ENCODE measurements around the gene COASY.

DNA sequence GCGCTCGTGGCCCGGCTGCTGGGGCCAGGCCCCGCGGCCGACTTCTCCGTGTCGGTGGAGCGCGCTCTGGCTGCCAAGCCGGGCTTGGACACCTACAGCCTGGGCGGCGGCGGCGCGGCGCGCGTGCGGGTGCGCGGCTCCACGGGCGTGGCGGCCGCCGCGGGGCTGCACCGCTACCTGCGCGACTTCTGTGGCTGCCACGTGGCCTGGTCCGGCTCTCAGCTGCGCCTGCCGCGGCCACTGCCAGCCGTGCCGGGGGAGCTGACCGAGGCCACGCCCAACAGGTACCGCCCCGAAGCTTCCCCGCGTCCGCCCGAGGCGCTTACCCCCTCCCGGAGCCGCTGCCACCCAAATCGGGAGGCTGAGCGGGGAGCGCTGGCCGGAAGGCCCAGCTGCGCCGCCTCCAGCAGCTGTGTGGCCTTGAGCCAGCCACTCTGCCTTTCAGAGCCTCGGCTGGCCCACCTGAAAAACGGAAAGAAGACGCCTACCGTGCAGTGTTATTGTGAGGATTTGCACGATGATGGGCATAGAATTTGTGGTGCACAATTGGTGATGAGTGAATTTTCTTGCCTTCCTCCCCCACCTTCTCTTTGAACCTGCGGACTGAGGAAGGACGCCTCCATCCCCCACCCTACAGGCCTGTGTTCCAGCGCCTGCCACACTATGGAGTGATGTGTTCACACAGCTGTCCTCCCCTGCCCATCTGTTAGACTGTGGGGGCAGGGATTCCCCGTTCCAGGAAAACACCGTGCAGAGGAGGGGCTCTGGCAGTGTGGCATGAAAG, 25.4 kb upstream of the COASY start:
- TF ChIP-seq, protein P1, sequence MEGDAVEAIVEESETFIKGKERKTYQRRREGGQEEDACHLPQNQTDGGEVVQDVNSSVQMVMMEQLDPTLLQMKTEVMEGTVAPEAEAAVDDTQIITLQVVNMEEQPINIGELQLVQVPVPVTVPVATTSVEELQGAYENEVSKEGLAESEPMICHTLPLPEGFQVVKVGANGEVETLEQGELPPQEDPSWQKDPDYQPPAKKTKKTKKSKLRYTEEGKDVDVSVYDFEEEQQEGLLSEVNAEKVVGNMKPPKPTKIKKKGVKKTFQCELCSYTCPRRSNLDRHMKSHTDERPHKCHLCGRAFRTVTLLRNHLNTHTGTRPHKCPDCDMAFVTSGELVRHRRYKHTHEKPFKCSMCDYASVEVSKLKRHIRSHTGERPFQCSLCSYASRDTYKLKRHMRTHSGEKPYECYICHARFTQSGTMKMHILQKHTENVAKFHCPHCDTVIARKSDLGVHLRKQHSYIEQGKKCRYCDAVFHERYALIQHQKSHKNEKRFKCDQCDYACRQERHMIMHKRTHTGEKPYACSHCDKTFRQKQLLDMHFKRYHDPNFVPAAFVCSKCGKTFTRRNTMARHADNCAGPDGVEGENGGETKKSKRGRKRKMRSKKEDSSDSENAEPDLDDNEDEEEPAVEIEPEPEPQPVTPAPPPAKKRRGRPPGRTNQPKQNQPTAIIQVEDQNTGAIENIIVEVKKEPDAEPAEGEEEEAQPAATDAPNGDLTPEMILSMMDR (IDR thresholded peaks at IDR 0.05), result no peak
- TF ChIP-seq POLR2AphosphoS5 (IDR thresholded peaks at IDR 0.05) (peak in 1 of 2 donors; percentile 76), EP300 (IDR thresholded peaks at IDR 0.05) (no peak)
